ENCODE measurements around the gene COL3A1. TPM values are rescaled to one million over a fixed set of nuclear protein-coding genes. Genes with fewer than 3 reads are reported as not detected.

The COL3A1 gene
- total RNA-seq, 1 donor from 2014 or later: 7,546 TPM

- Mint-ChIP-seq H3K4me3 (ENCODE audit: unreplicated experiment) (peak overlapping the region; percentile 97), H3K9me3 (ENCODE audit: unreplicated experiment) (no peaks in the 10 kb centered on the region), H3K27ac (ENCODE audit: unreplicated experiment) (peak overlapping the region; percentile 95), H3K36me3 (ENCODE audit: unreplicated experiment) (peaks cover 44% of the 10 kb centered on the region), H3K4me1 (ENCODE audit: unreplicated experiment) (peaks cover 53% of the 10 kb centered on the region), H3K27me3 (ENCODE audit: unreplicated experiment) (no peaks in the 10 kb centered on the region)
- peak; percentile 54 for TF ChIP-seq CTCF (IDR thresholded peaks at IDR 0.05)
- no peak for DNase-seq (ENCODE audit: extremely low spot score, unreplicated experiment)
Measured at GRCh38 chr2:188978291-188979081, 4.3 kb downstream of the COL3A1 start.

DNA sequence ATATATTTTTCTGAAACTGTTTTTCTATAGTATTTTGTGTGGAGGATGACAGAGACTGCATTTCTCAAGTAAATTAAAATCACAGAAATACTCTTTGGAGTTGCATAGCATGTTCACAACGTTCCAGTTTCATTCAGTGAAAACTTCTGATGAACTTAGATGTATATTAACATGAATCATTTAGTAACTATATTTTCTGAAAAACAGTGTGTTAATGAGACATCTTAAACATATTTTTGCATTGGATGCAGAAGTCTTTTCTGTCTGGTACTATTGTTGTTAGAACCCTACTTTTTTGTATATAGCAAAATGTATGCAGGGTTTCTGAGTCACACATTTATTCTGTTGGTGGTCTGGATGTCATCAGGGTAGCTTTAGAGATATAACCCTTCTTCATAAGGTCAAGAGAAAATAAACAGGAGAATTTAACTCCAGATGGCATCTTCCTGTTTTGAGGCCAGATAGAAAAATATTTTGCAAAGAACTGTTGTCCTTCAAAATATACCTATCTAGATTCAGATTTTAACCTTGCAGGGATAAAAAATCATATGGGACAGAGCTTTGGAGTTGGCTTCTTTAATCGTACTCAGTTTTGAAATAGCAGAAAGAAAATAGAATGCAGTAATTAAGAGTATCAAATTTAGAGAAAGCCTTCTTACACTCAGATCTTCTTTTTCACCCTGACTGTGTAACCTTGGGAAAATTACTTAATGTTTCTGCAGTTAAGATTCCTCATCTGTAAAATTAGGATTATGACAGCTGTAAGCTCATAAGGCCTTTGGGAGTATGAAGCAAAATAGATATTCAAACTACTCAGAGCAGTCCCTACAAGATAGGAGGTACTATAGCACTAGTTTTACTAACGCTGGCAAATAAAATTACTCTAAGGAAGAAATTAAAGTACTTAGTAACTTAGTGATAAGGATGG, 5.3 kb downstream of the COL3A1 start:
- no peaks in the 10 kb centered on the region for H3K9me3 Mint-ChIP-seq (ENCODE audit: unreplicated experiment)
- H3K4me3 Mint-ChIP-seq (ENCODE audit: unreplicated experiment): peak overlapping the region; percentile 97
- DNase-seq (ENCODE audit: extremely low spot score, unreplicated experiment): no peak
- peaks cover 49% of the 10 kb centered on the region for H3K36me3 Mint-ChIP-seq (ENCODE audit: unreplicated experiment)
- no peak for TF ChIP-seq CTCF (IDR thresholded peaks at IDR 0.05)
- H3K27me3 Mint-ChIP-seq (ENCODE audit: unreplicated experiment): no peaks in the 10 kb centered on the region
- H3K27ac Mint-ChIP-seq (ENCODE audit: unreplicated experiment): peak overlapping the region; percentile 95
- H3K4me1 Mint-ChIP-seq (ENCODE audit: unreplicated experiment): peaks cover 57% of the 10 kb centered on the region

DNA sequence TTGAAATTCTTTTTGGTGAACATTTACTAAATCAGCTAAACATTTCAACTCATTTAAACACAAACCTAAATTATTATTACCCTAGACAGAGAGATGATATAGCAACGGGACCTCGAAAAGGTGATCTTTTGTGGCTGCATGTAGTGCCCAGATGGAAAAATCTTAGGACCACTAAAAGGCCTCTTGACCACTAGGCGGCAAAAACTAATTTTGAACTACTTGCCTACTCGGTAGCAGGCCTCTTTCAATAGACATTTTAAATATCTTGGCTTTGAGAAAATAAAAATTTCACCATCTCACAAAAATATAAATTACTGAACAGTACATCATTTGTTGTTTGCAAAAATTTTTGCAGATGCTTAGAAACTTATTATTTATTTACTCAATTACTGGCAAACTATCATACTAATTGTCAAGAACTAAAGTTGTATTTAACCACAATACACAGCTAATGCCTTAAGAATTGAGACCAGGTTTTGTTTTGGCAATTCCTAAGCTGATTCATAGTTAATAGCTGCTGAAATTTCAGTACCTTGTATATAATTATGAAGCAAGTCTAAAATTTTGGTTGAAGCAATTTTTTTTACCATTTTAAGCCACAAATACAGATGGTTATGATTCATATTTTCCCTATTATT, 9.4 kb downstream of the COL3A1 start:
- peak overlapping the region; percentile 93 for H3K27ac Mint-ChIP-seq (ENCODE audit: unreplicated experiment)
- peaks cover 59% of the 10 kb centered on the region for H3K36me3 Mint-ChIP-seq (ENCODE audit: unreplicated experiment)
- H3K4me1 Mint-ChIP-seq (ENCODE audit: unreplicated experiment): peaks cover 80% of the 10 kb centered on the region
- H3K9me3 Mint-ChIP-seq (ENCODE audit: unreplicated experiment): no peaks in the 10 kb centered on the region
- no peaks in the 10 kb centered on the region for H3K27me3 Mint-ChIP-seq (ENCODE audit: unreplicated experiment)
- peak; percentile 57 for TF ChIP-seq CTCF (IDR thresholded peaks at IDR 0.05)
- no peak for DNase-seq (ENCODE audit: extremely low spot score, unreplicated experiment)
- H3K4me3 Mint-ChIP-seq (ENCODE audit: unreplicated experiment): peak overlapping the region; percentile 44

DNA sequence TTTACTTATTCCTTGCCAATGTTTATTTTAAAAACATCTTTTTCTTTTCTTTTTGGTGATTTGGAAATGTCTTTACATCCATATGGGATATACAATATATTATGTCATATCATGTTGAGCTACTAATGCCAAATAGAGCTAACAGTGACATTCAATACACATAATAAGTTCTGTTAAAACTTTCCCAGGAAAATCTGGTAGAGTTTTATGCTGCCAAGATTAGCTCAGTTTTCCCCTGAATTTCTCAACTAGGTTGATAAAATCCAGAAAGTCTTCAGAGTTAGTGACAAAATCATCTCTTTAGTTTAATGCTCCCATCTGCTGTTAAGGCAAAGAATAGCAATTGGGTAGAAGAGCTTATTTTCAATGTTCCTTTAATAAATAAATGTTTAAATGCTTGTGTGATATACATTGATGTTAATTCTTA, 9.9 kb downstream of the COL3A1 start:
- peak overlapping the region; percentile 93 for H3K27ac Mint-ChIP-seq (ENCODE audit: unreplicated experiment)
- peak; percentile 51 for TF ChIP-seq CTCF (IDR thresholded peaks at IDR 0.05)
- no peak for DNase-seq (ENCODE audit: extremely low spot score, unreplicated experiment)
- H3K9me3 Mint-ChIP-seq (ENCODE audit: unreplicated experiment): no peaks in the 10 kb centered on the region
- peaks cover 75% of the 10 kb centered on the region for H3K4me1 Mint-ChIP-seq (ENCODE audit: unreplicated experiment)
- H3K4me3 Mint-ChIP-seq (ENCODE audit: unreplicated experiment): peak overlapping the region; percentile 44
- peaks cover 53% of the 10 kb centered on the region for H3K36me3 Mint-ChIP-seq (ENCODE audit: unreplicated experiment)
- no peaks in the 10 kb centered on the region for H3K27me3 Mint-ChIP-seq (ENCODE audit: unreplicated experiment)
